ENCODE results near the gene ADSL. TPM values are rescaled to one million over a fixed set of nuclear protein-coding genes. Genes with fewer than 3 reads are reported as not detected.
A peak's percentile ranks its signal among the peaks of the same experiment; 100 is the strongest.

The ADSL gene
- total and polyA plus RNA-seq, 2 of the 4 experiments (the other 2 are of a cell fraction), result 93.6 to 229 TPM

GRCh38 chr22:40414311-40414710 is 68.0 kb downstream of the ADSL start:
- no peaks in the 10 kb centered on the region for H3K27me3 ChIP-seq (ENCODE audit: control insufficient read depth, insufficient read depth, low read length)
- peaks cover 30% of the 10 kb centered on the region for H4K20me1 ChIP-seq (ENCODE audit: insufficient read depth, low read length)
- H3K23ac ChIP-seq (ENCODE audit: low read depth, low read length), result no peak overlapping the region; the same call in 1 of the 2 replicates
- no peak overlapping the region for H4K91ac ChIP-seq (ENCODE audit: insufficient read depth, low read depth, low read length)
- H2BK15ac ChIP-seq (ENCODE audit: low read depth, low read length), result no peak overlapping the region
- in situ Hi-C loops (cut with MboI; ENCODE audit: low sequenced_read_pairs), result no loop called here
- H3K4me3 ChIP-seq (ENCODE audit: insufficient read depth, low read depth, low read length), result no peak overlapping the region
- dilution Hi-C loops (cut with HindIII; ENCODE audit: low sequenced_read_pairs, unreplicated experiment), result no loop called here
- H4K5ac ChIP-seq (ENCODE audit: low read depth, low read length), result no peak overlapping the region
- H2AK9ac ChIP-seq (replicated peaks; ENCODE audit: low read depth, low read length, poor library complexity), result no peak overlapping the region
- TF ChIP-seq MAZ (IDR thresholded peaks at IDR 0.05; ENCODE audit: borderline replicate concordance, low read depth, low read length), result no peak
- no peak for TF ChIP-seq RCOR1 (IDR thresholded peaks at IDR 0.05; ENCODE audit: insufficient replicate concordance, low read length)
- TF ChIP-seq CHD1 (IDR thresholded peaks at IDR 0.05; ENCODE audit: low read depth, low read length), result no peak
- TF ChIP-seq POLR2A (IDR thresholded peaks at IDR 0.05; ENCODE audit: low read depth, low read length), result no peak
- TF ChIP-seq MAFK (IDR thresholded peaks at IDR 0.05; ENCODE audit: low read depth, low read length), result no peak
- no peak for TF ChIP-seq SMC3 (IDR thresholded peaks at IDR 0.05; ENCODE audit: low read depth, low read length)
- TF ChIP-seq ELK1 (IDR thresholded peaks at IDR 0.05; ENCODE audit: borderline replicate concordance, low read depth, low read length), result no peak
- TF ChIP-seq NFE2L2 (IDR thresholded peaks at IDR 0.05; ENCODE audit: low read depth, low read length), result no peak
- no peak for TF ChIP-seq MXI1 (IDR thresholded peaks at IDR 0.05; ENCODE audit: borderline replicate concordance, low read depth, low read length)
- no peak for TF ChIP-seq RFX5 (IDR thresholded peaks at IDR 0.05; ENCODE audit: low read depth, low read length)
- no peak overlapping the region for H2BK5ac ChIP-seq (ENCODE audit: low read depth, low read length, poor library complexity, severe bottlenecking)
- H3K4me1 ChIP-seq (ENCODE audit: control insufficient read depth, insufficient read depth, low read length), result peaks cover 8% of the 10 kb centered on the region; the same call in 1 of the 2 replicates
- H3K4me2 ChIP-seq (ENCODE audit: low read depth, low read length), result no peak overlapping the region
- ATAC-seq (ENCODE audit: low read depth), result no peak
- 100% methylated on average over 1 of the region's 3 CpGs; no CpG with 5 or more reads in 1 of the 2 experiments for WGBS, 2 experiments (ENCODE audit: extremely low coverage in 2 of 2, insufficient read length in 1 of 2)
- POLR2A ChIA-PET (ENCODE audit: unreplicated experiment), result no interaction called here
- peak; percentile 29 for DNase-seq
- H2AK5ac ChIP-seq (ENCODE audit: low read depth, low read length), result no peak overlapping the region
- H4K8ac ChIP-seq (ENCODE audit: low read depth in 2 of 2, low read length in 2 of 2), result no peak overlapping the region
- H3K14ac ChIP-seq (replicated peaks; ENCODE audit: low read depth, low read length), result no peak overlapping the region
- no peak overlapping the region for H3K4ac ChIP-seq (ENCODE audit: low read depth, low read length)
- no peak overlapping the region for H3K9ac ChIP-seq (ENCODE audit: low read depth, low read length)
- BruUV-seq (replicated peaks), result no TSS peak
- intact Hi-C loops (cut with micrococcal nuclease), result no loop called here
- peaks cover 59% of the 10 kb centered on the region for H3K36me3 ChIP-seq (ENCODE audit: control insufficient read depth, insufficient read depth, low read length)
- H3K27ac ChIP-seq (ENCODE audit: insufficient read depth, low read length), result no peak overlapping the region
- H3K18ac ChIP-seq (ENCODE audit: low read depth, low read length), result no peak overlapping the region
- peaks cover 16% of the 10 kb centered on the region; the same call in 1 of the 2 replicates for H3K9me1 ChIP-seq (ENCODE audit: insufficient read depth, low read length)
- no peak overlapping the region for H2BK20ac ChIP-seq (ENCODE audit: low read depth, low read length)
- no peak overlapping the region for H2AFZ ChIP-seq (replicated peaks; ENCODE audit: low read length, poor library complexity)
- H2BK120ac ChIP-seq (ENCODE audit: low read depth, low read length), result no peak overlapping the region
- no peaks in the 10 kb centered on the region for H3K9me3 ChIP-seq (ENCODE audit: control insufficient read depth, insufficient read depth, low read length)
- CTCF ChIA-PET, result no interaction called here
- H3K79me1 ChIP-seq (ENCODE audit: low read depth in 1 of 2, low read length in 2 of 2), result peaks cover 13 to 70% of the 10 kb centered on the region in 2 experiments; a peak in 3 of 4 replicates
- H3K56ac ChIP-seq (ENCODE audit: extremely low read depth, insufficient read depth, low read length), result no peak overlapping the region
